Stimulated activated CD4-positive, alpha-beta T cell treated with anti-CD3 and anti-CD28 coated beads, Interleukin-15, amount 100 ng/mL, for 48 hours (primary cell): ENCODE measurements around the gene AAGAB.
"Not testable (repeated sequence)": the region's sequence is repeated elsewhere in the genome, so short reads cannot be mapped to it uniquely, and the experiment has no call there.

Experiments
- DNase-seq, 2 donors: peaks; one replicate each; pipeline ENCODE4 v3.0.0-alpha.2; 2020; ENCODE audit warnings: low read depth in 2 of 2

The AAGAB gene

GRCh38 chr15:67173786-67174185 lies 80.7 kb downstream of the AAGAB start:
- no peak for DNase-seq

- DNase-seq, result no peak
Observed at GRCh38 chr15:67173005-67173404, 81.5 kb downstream of the AAGAB start.

GRCh38 chr15:67172172-67172571 lies 82.3 kb downstream of the AAGAB start:
- peak; percentile 33 to 47 for DNase-seq

DNA sequence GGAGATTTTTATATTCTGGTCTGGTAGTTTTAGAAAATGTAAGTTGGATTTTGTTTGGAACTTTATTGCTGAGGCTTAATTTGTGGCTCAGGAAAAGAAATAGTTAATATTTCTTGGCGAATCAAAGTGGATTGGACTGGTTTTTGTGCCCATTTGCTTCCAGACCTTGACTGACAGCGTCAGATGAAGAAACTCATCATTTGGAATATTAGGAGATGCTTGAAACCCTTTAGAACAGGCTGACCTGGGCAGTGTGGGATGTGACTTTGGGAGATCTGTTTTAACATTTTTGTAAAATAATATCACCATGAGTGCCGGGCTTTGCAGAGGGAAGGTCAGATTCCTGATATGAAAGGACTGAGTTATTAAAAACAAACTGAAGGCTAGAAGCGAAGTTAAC lies 83.0 kb downstream of the AAGAB start:
- DNase-seq, result no peak

GRCh38 chr15:67170143-67170925 lies 84.1 kb downstream of the AAGAB start:
- DNase-seq, result no peak

- no peak for DNase-seq
Observed at GRCh38 chr15:67168694-67169093, 85.8 kb downstream of the AAGAB start.

DNA sequence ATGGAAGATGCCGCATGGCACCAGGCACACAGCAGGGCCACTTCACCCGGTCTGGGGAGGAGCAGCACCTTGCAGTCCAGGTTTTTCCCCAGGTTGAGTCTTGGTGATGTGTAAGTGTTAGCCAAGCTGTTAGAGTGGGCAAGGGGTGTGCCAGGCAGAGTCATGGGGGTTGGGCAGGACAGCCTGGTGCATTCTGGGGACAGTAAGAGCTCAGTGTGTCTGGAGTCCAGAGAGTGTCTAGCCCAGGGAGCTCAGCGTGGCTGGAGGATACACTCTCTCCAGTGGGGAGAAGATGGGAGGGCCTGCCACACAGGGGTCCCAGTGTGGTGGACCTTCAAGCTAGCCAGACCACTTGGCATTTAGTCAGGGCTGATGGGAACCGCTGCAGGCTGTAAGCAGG lies 87.4 kb downstream of the AAGAB start:
- DNase-seq, result no peak

DNA sequence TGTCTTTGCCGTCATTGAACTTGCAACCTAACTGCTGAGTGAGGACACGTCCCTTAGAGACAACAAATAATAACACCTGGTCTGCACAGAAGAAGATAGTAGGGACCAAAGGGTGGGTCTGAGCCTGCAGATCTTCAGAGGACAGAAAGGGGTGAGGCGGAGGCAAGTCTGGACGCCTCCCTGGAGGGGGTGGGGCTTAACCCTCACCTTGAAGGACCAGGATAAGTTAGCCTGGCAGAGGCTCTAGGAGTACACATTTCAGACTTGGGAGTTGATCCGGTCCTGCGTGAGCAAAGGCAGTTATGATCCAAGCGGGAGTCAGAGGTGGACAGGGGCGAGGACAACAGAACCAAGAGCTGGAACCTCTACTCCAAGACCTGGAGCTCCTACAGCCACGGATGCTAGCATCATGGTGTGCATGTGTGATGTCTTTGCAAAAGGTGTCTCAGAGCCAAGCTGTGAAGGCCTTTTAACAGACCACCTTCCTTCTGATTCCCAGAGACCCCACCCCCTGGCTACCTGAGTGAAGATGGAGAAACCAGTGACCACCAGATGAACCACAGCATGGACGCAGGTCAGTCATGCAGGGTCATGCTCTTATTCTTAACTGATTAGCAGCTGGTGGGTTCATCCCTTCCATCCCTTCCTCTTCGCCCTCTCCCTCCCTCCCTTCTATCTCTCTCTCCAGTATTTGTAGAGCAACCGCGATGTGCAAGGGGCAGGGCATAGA lies 88.0 kb downstream of the AAGAB start:
- no peak for DNase-seq

- no peak for DNase-seq
Observed at GRCh38 chr15:67165254-67166253, 88.9 kb downstream of the AAGAB start.

- no peak for DNase-seq
Observed at GRCh38 chr15:67164811-67165253, 89.6 kb downstream of the AAGAB start.

DNA sequence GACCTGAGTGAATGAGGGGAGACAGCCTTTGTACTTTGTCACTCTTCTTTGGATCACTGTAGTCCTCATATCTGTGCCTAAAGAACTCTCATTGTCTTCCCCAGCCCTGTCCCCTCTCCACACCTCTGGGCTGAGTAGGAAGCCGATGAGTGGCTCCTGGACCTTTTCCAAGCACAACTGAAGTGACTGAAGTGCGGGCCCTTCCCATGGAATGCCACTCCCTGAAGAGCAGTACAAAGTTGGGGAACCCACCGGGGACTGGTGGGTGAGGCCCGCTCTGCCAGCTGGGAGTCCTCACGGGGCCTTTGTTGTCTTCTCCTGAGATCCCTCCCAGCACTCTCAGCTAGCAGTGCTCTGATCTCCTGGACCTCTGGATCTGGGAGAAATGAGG lies 90.1 kb downstream of the AAGAB start:
- DNase-seq, result no peak

GRCh38 chr15:67163180-67163579 lies 91.3 kb downstream of the AAGAB start:
- no peak for DNase-seq

DNA sequence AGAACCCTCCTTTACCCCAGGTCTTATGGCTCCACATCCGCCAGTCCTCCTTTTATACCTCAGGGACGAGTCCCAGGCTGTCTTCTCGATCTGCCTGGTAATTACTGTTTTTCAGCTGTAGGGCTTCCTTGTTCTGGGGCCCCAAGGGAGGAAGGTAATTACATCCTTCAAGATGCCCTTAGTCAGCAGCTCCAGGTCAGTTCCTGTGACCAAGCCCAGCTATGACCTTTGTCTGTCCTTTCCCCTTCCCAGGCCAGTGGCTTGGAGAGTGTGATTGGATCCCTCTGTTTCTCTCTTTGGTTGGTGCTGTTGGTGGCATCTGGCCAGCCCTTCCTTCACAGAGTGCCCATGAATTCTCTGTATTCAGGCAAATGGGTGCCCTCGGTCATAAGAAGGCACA lies 92.6 kb downstream of the AAGAB start:
- DNase-seq, result no peak

DNA sequence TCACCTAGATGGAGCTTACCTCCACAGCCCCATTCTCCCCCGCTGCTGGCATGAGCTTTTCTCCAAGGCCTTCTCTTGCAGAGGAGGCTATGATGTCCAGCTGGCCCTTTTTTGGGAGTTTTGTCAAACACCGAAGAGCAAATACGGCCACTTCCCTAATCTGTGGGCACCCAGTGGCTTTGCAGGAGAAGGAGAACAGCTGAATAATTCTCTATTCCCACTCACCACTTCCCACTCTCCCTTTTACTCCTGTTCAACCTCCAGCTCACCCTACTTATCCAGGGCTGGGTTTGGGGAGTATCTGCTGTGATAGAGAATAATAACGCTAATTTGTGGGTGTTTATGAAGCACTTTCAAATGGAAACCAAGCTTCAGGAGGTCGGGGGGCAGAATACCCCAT lies 93.0 kb downstream of the AAGAB start:
- no peak for DNase-seq

DNA sequence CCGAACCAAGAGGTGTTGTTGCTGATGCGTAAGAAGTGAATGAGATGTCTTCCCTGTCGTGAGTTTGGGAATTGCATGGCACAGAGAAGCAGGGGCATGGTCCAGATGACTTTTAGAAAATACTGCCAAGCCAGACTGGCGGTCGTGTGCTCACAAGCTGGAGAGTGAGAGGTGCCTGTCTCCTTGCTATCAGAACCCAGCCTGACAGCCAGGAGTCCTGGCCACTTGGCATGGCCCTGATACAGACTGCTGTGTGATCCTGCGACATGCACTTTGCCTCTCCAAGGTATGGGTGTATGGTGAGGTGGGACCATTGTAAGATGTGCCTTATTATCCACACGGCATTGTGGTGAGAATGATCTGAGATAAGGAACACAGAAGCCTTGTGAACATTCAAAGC lies 96.1 kb downstream of the AAGAB start:
- no peak for DNase-seq

- no peak for DNase-seq
Observed at GRCh38 chr15:67157521-67158252, 96.8 kb downstream of the AAGAB start.

DNA sequence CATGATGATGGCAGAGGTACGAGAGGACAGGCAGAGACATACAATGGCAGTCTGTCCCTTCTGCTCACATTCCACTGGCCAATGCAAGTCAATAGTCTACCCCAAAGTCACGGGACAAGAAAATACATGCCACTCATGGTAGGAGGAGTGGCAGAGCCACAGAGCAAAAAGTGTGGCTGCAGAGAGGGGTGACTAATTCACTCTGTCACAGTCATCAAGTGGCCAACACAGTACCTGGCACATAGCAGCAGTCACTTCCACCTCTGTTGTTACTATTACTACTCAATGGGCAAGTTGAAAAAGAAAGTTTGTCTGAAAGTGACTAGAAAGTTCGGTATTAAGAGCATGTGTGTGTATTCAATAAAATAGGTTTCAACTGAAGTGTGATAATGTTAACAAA lies 97.6 kb downstream of the AAGAB start:
- no peak for DNase-seq

DNA sequence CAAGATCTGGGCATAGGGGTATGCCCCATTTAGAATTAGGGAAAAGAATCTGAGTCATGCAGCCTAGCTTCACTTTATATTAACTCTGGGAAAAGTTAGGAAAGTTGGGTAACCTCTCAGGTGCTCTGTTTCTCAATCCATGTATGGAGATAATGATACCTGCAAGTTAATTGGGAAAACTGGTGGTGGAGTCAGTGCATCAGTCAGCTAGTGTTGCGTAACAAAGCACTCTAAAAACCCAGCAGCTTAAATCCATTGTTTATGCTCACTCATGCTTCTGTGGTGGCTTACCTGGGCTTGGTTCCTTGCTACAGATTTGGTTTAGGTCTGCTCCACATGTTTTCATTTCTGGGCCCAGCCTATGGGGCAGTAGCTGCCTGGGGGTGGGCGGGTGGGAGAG lies 98.0 kb downstream of the AAGAB start:
- DNase-seq, result no peak

GRCh38 chr15:67154249-67154648 lies 100.2 kb downstream of the AAGAB start:
- no peak for DNase-seq

DNA sequence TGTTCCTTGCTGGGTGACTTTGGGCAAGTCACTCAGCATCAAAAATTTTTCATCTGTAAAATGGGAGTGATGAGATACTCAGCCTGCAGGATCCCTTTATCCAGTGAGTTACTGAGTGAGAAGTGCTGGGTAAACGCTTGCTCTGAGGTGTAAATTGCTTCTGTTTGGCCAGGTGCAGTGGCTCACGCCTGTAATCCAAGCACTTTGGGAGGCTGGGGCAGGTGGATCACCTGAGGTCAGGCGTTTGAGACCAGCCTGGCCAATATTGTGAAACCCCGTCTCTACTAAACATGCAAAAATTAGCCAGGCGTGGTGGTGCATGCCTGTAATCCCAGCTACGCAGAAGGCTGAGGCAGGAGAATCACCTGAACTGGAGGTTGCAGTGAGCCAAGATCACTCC lies 101.4 kb downstream of the AAGAB start:
- not testable (repeated sequence) for DNase-seq

DNA sequence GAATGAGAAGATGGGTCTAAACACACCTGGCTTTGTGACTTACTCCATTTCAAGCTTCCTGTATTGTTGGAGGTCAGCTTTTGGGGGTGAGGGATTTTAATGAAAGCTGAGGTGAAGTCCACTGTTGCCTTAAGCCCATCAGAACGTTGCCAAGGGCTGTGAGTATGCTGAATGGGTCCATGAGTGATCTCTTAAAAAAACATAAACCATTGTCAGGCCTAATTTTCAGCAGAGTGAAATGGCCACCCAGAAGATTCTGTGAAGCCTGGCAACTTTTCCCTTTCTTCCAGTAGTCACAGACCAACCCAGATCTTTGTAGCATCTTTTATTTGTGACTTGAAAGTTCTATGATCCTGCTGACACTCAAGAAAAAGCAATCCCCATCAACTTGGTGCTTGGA lies 102.0 kb downstream of the AAGAB start:
- DNase-seq, result no peak
